Measurements from ENCODE around the gene HENMT1. TPM values are rescaled to one million over a fixed set of nuclear protein-coding genes. Genes with fewer than 3 reads are reported as not detected.

The HENMT1 gene
- polyA plus RNA-seq, 1 of the 3 experiments (the other 2 are of a cell fraction): 0.03 TPM

- peak overlapping the region in 1 of 2 experiments; percentile 6; a peak in 1 of 4 replicates for H3K27ac ChIP-seq (ENCODE audit: low read depth in 2 of 2, low read length in 1 of 2)
- no peaks in the 10 kb centered on the region for H3K9me3 ChIP-seq
- no peak overlapping the region for H3K9ac ChIP-seq
- no peak overlapping the region for H2AFZ ChIP-seq (ENCODE audit: low read depth)
- H3K9me2 ChIP-seq: no peaks in the 10 kb centered on the region
- no peaks in the 10 kb centered on the region for H3F3A ChIP-seq (replicated peaks; ENCODE audit: insufficient read depth)
- WGBS (ENCODE audit: low lambda C conversion rate): 80% methylated on average over 11 of the region's 11 CpGs
- H3K4me1 ChIP-seq (ENCODE audit: control insufficient read depth in 1 of 2, insufficient read depth in 2 of 2, low read depth in 1 of 2, low read length in 1 of 2): peaks cover 0 to 9% of the 10 kb centered on the region in 2 experiments; a peak in 2 of 4 replicates
- DNase-seq: no peak
- H3K4me3 ChIP-seq (ENCODE audit: low read depth in 2 of 2, low read length in 1 of 2): no peak overlapping the region
- no peak for TF ChIP-seq FOXM1 (IDR thresholded peaks at IDR 0.05; ENCODE audit: low read depth)
- TF ChIP-seq MAX (IDR thresholded peaks at IDR 0.05; ENCODE audit: low read depth): no peak
- TF ChIP-seq FOSL2 (IDR thresholded peaks at IDR 0.05; ENCODE audit: borderline replicate concordance, low read depth): no peak
- no peaks in the 10 kb centered on the region for H4K20me1 ChIP-seq (ENCODE audit: insufficient read depth)
- ChIA-PET CTCF (interaction anchor here (1.1 to 2.0 kb wide), 2 partner anchors 50 to 51 kb away, joined by 3 to 9 read pairs; partner anchors contain the start of gene EEIG2), POLR2A (no interaction called here)
- H3K79me2 ChIP-seq (ENCODE audit: insufficient read depth): no peaks in the 10 kb centered on the region
- H3K4me2 ChIP-seq: no peak overlapping the region
- H3K27me3 ChIP-seq (ENCODE audit: insufficient read depth): no peaks in the 10 kb centered on the region
- H3K36me3 ChIP-seq (replicated peaks in 1 of 2; ENCODE audit: control insufficient read depth in 1 of 2, insufficient read depth in 2 of 2, low read length in 1 of 2): peaks cover 6 to 7% of the 10 kb centered on the region in 2 experiments
Observed at GRCh38 chr1:108609483-108610049, 51.3 kb downstream of the HENMT1 start.

- Histone ChIP-seq H3F3A (replicated peaks; ENCODE audit: insufficient read depth) (no peaks in the 10 kb centered on the region), H3K4me3 (ENCODE audit: low read depth in 2 of 2, low read length in 1 of 2) (no peak overlapping the region), H3K9ac (no peak overlapping the region), H3K4me1 (ENCODE audit: control insufficient read depth in 1 of 2, insufficient read depth in 2 of 2, low read depth in 1 of 2, low read length in 1 of 2) (peaks cover 0 to 15% of the 10 kb centered on the region in 2 experiments; a peak in 3 of 4 replicates), H3K36me3 (replicated peaks in 1 of 2; ENCODE audit: control insufficient read depth in 1 of 2, insufficient read depth in 2 of 2, low read length in 1 of 2) (peaks cover 6 to 7% of the 10 kb centered on the region in 2 experiments), H3K27ac (ENCODE audit: low read depth in 2 of 2, low read length in 1 of 2) (no peak overlapping the region), H2AFZ (ENCODE audit: low read depth) (no peak overlapping the region), H3K4me2 (no peak overlapping the region), H3K9me3 (no peaks in the 10 kb centered on the region), H3K27me3 (ENCODE audit: insufficient read depth) (no peaks in the 10 kb centered on the region), H4K20me1 (ENCODE audit: insufficient read depth) (no peaks in the 10 kb centered on the region), H3K79me2 (ENCODE audit: insufficient read depth) (no peaks in the 10 kb centered on the region), H3K9me2 (no peaks in the 10 kb centered on the region)
- TF ChIP-seq ZBTB33 (IDR thresholded peaks at IDR 0.05; ENCODE audit: borderline replicate concordance, low read depth) (no peak), GABPA (IDR thresholded peaks at IDR 0.05; ENCODE audit: low read depth) (no peak), CTCF (IDR thresholded peaks at IDR 0.05) (no peak), PBX3 (IDR thresholded peaks at IDR 0.05) (no peak), IRF3 (IDR thresholded peaks at IDR 0.05; ENCODE audit: low read depth, low read length) (no peak), RFX5 (IDR thresholded peaks at IDR 0.05; ENCODE audit: low read length) (no peak), SIN3A (IDR thresholded peaks at IDR 0.05; ENCODE audit: borderline replicate concordance, low read depth, low read length) (no peak)
- ChIA-PET CTCF (interaction anchor here (1.6 to 2.2 kb wide), 2 partner anchors 47 to 94 kb away, joined by 6 read pairs; partner anchors contain the start of gene EEIG2), POLR2A (no interaction called here)
- no peak for DNase-seq
Observed at GRCh38 chr1:108606478-108606877, 54.4 kb downstream of the HENMT1 start.
